PC-3 (cell line): ENCODE results near the gene TTC33. TPM values are rescaled to one million over a fixed set of nuclear protein-coding genes. Genes with fewer than 3 reads are reported as not detected.

Experiments used
- ATAC-seq: fragments of 200-7000 bp; cut with Tn5 transposase; 2 replicates; pipeline ENCODE4 v1.9.1; 2020; ENCODE audit warnings: mild to moderate bottlenecking, moderate library complexity
- BruUV-seq: library from RNA; stranded (reverse); fragments of 400-500 nt; replicated peaks from 2 replicates; lab custom pipeline; 2021; lab: Mats Ljungman, UMichigan
- CTCF ChIA-PET: fragments of 300-600 bp; sonication (Branson Sonifier 250); formaldehyde crosslinking; loops from one replicate; lab custom pipeline; 2022; ENCODE audit warnings: antibody characterized with exemption; lab: Charles Lee
- POLR2A ChIA-PET: fragments of 300-600 bp; sonication (Branson Sonifier 250); formaldehyde crosslinking; loops from one replicate; lab custom pipeline; 2022; ENCODE audit warnings: antibody characterized with exemption; ENCODE audit not compliant: unreplicated experiment; lab: Charles Lee
- DNase-seq: peaks from one replicate; pipeline ENCODE4 v3.0.0-alpha.2; 2015
- H2AFZ ChIP-seq: fragments of 300-600 bp; sonication (generic); 2 replicates; pipeline ENCODE4 v1.6.0; 2016; ENCODE audit warnings: antibody characterized with exemption, low read length
- H3F3A ChIP-seq: fragments of 300-600 bp; sonication (generic); one replicate; pipeline ENCODE4 v1.6.0; 2017; ENCODE audit warnings: antibody characterized with exemption, low read length, control low read depth, mild to moderate bottlenecking; ENCODE audit not compliant: unreplicated experiment
- H3K27ac ChIP-seq: fragments of 300-600 bp; sonication (generic); 2 replicates; pipeline ENCODE4 v1.5.1; 2016; ENCODE audit warnings: mild to moderate bottlenecking, low read length
- H3K27me3 ChIP-seq: fragments of 300-600 bp; sonication (generic); 2 replicates; pipeline ENCODE4 v1.6.1; 2016; ENCODE audit warnings: low read length, mixed read lengths
- H3K36me3 ChIP-seq: fragments of 300-600 bp; sonication (generic); 2 replicates; pipeline ENCODE4 v1.6.1; 2016; ENCODE audit warnings: low read depth, mixed run types, low read length, mixed read lengths
- H3K4me1 ChIP-seq: fragments of 300-600 bp; sonication (generic); 2 replicates; pipeline ENCODE4 v1.5.1; 2016; ENCODE audit warnings: low read length; ENCODE audit not compliant: insufficient read depth
- H3K4me2 ChIP-seq: fragments of 300-600 bp; sonication (generic); 2 replicates; pipeline ENCODE4 v1.6.0; 2016; ENCODE audit warnings: low read length
- H3K4me3 ChIP-seq: fragments of 300-600 bp; sonication (generic); 2 replicates; pipeline ENCODE4 v1.5.1; 2016; ENCODE audit warnings: mild to moderate bottlenecking, low read length, mixed read lengths
- H3K79me2 ChIP-seq: fragments of 300-600 bp; sonication (generic); 2 replicates; pipeline ENCODE4 v1.6.1; 2017; ENCODE audit warnings: low read length, mixed read lengths
- H3K9ac ChIP-seq: fragments of 300-600 bp; sonication (generic); 2 replicates; pipeline ENCODE4 v1.6.0; 2016; ENCODE audit warnings: mild to moderate bottlenecking, low read length
- H3K9me2 ChIP-seq: fragments of 300-600 bp; sonication (generic); replicated peaks from 2 replicates; pipeline ENCODE4 v1.6.1; 2016; ENCODE audit warnings: mixed run types, low read length, mixed read lengths
- H3K9me3 ChIP-seq: fragments of 300-600 bp; sonication (generic); 2 replicates; pipeline ENCODE4 v1.6.1; 2016; ENCODE audit warnings: low read length, mixed read lengths
- H4K20me1 ChIP-seq: fragments of 300-600 bp; sonication (generic); 2 replicates; pipeline ENCODE4 v1.6.1; 2016; ENCODE audit warnings: low read length, mixed read lengths
- CTCF ChIP-seq: fragments of 300-600 bp; sonication (generic); conservative IDR thresholded peaks from 2 replicates; pipeline ENCODE4 v1.5.1; 2017; ENCODE audit warnings: antibody characterized with exemption, low read depth, mild to moderate bottlenecking, low read length
- EZH2 ChIP-seq: fragments of 300-600 bp; sonication (generic); IDR thresholded peaks from one replicate; pipeline ENCODE4 v1.6.1; 2017; ENCODE audit warnings: antibody characterized with exemption, mild to moderate bottlenecking, low read length; ENCODE audit not compliant: unreplicated experiment
- EZH2phosphoT487 ChIP-seq: fragments of 300-600 bp; sonication (generic); IDR thresholded peaks from 2 replicates; pipeline ENCODE4 v1.6.1; 2018; ENCODE audit warnings: mild to moderate bottlenecking, antibody characterized with exemption, low read length, borderline replicate concordance
- intact Hi-C: fragments of 100-400 bp; cut with micrococcal nuclease; formaldehyde crosslinking; loops from 2 replicates; pipeline ENCODE4 v1.9.0; 2023
- total RNA-seq: library from RNA; depleted of rRNA; stranded (reverse); fragments of >200 nt; gene quantifications from 2 replicates; pipeline ENCODE4 v1.2.3, GENCODE V29; 2014

Gene TTC33
- total RNA-seq, 1 experiment from 2014 or later: 9.0 TPM

- Histone ChIP-seq H3K4me2 (peak overlapping the region; percentile 95), H3K9me3 (no peaks in the 10 kb centered on the region), H3K4me3 (peak overlapping the region; percentile 90), H4K20me1 (no peaks in the 10 kb centered on the region), H3F3A (no peaks in the 10 kb centered on the region), H3K9ac (peak overlapping the region; percentile 71), H3K36me3 (peaks cover 4% of the 10 kb centered on the region; the same call in 1 of the 2 replicates), H2AFZ (peak overlapping the region; percentile 28; the same call in 1 of the 2 replicates), H3K27ac (peak overlapping the region; percentile 39), H3K79me2 (peaks cover 30% of the 10 kb centered on the region), H3K4me1 (peaks cover 21% of the 10 kb centered on the region), H3K9me2 (no peaks in the 10 kb centered on the region), H3K27me3 (no peaks in the 10 kb centered on the region)
- intact Hi-C loops: no loop called here
- ATAC-seq (peak; percentile 31), DNase-seq (peak; percentile 92)
- TF ChIP-seq EZH2phosphoT487: no peak
- TF ChIP-seq CTCF: no peak
- TF ChIP-seq EZH2: no peak
- BruUV-seq: no TSS peak
- CTCF ChIA-PET: no interaction called here
- POLR2A ChIA-PET: interaction anchor here (0.6 kb wide), 1 partner anchor 1663 kb away, joined by 3 read pairs; no protein-coding TSS in a partner anchor
Observed at GRCh38 chr5:40676613-40677343, 79.0 kb downstream of the TTC33 start.

GRCh38 chr5:40675396-40676133, 80.2 kb downstream of the TTC33 start:
- H3K9ac ChIP-seq: no peak overlapping the region
- H4K20me1 ChIP-seq: no peaks in the 10 kb centered on the region
- TF ChIP-seq EZH2 (no peak), CTCF (no peak), EZH2phosphoT487 (no peak)
- no peak for DNase-seq
- H3K36me3 ChIP-seq: no peaks in the 10 kb centered on the region
- no peaks in the 10 kb centered on the region for H3K9me2 ChIP-seq
- no peak overlapping the region for H3K27ac ChIP-seq
- no peaks in the 10 kb centered on the region for H3F3A ChIP-seq
- CTCF ChIA-PET: no interaction called here
- no peak overlapping the region for H3K4me2 ChIP-seq
- no peaks in the 10 kb centered on the region for H3K27me3 ChIP-seq
- no peak overlapping the region for H2AFZ ChIP-seq
- peaks cover 19% of the 10 kb centered on the region for H3K4me1 ChIP-seq
- no peaks in the 10 kb centered on the region for H3K9me3 ChIP-seq
- no peak overlapping the region for H3K4me3 ChIP-seq
- ATAC-seq: no peak
- POLR2A ChIA-PET: no interaction called here
- intact Hi-C loops: no loop called here
- BruUV-seq: no TSS peak
- peaks cover 18% of the 10 kb centered on the region for H3K79me2 ChIP-seq
